Stomach smooth muscle (tissue), 2 donors: ENCODE results near the gene FHAD1.
"Not testable (repeated sequence)": the region's sequence is repeated elsewhere in the genome, so short reads cannot be mapped to it uniquely, and the experiment has no call there.

Experiments used
- H3K27ac ChIP-seq: one replicate; pipeline ENCODE4 v1.7.0; 2013; ENCODE audit warnings: mild to moderate bottlenecking, low read length, inconsistent platforms
- H3K27me3 ChIP-seq, 2 donors: one replicate each; pipeline ENCODE4 v1.7.0; 2013; ENCODE audit warnings: low read length in 2 of 2; ENCODE audit not compliant: insufficient read depth in 2 of 2, control insufficient read depth in 1 of 2
- H3K36me3 ChIP-seq, 2 donors: one replicate each; pipeline ENCODE4 v1.7.0; 2013; ENCODE audit warnings: low read length in 2 of 2; ENCODE audit not compliant: control insufficient read depth in 2 of 2, insufficient read depth in 2 of 2
- H3K4me1 ChIP-seq: one replicate; pipeline ENCODE4 v1.7.0; 2013; ENCODE audit warnings: low read length; ENCODE audit not compliant: control insufficient read depth, insufficient read depth
- H3K4me3 ChIP-seq, 2 donors: one replicate each; pipeline ENCODE4 v1.7.0; 2013; ENCODE audit warnings: low read length in 2 of 2
- H3K9ac ChIP-seq, 2 donors: one replicate each; pipeline ENCODE4 v1.7.0; 2013; ENCODE audit warnings: low read length in 2 of 2, mild to moderate bottlenecking in 1 of 2
- H3K9me3 ChIP-seq, 2 donors: one replicate each; pipeline ENCODE4 v1.7.0; 2013; ENCODE audit warnings: low read length in 2 of 2; ENCODE audit not compliant: control insufficient read depth in 2 of 2
- donor health status: healthy.
- donor health status: Pancreatic carcinoma.

The FHAD1 gene

GRCh38 chr1:15433471-15433870 is 186.4 kb downstream of the FHAD1 start:
- peaks cover 0 to 5% of the 10 kb centered on the region in 2 donors for H3K36me3 ChIP-seq
- no peaks in the 10 kb centered on the region for H3K27me3 ChIP-seq
- H3K27ac ChIP-seq, result no peak overlapping the region
- H3K9me3 ChIP-seq, result no peaks in the 10 kb centered on the region
- H3K4me1 ChIP-seq, result peaks cover 5% of the 10 kb centered on the region
- no peak overlapping the region for H3K4me3 ChIP-seq
- H3K9ac ChIP-seq, result no peak overlapping the region

- H3K4me3 ChIP-seq, H3K9me3 ChIP-seq, H3K27me3 ChIP-seq, H3K4me1 ChIP-seq, H3K36me3 ChIP-seq, H3K9ac ChIP-seq, H3K27ac ChIP-seq: not testable (repeated sequence)
These were observed 187.7 kb downstream of the FHAD1 start for GRCh38 chr1:15434739-15435138.

- Histone ChIP-seq H3K4me1 (peaks cover 4% of the 10 kb centered on the region), H3K36me3 (no peaks in the 10 kb centered on the region), H3K27me3 (no peaks in the 10 kb centered on the region), H3K4me3 (no peak overlapping the region), H3K27ac (no peak overlapping the region), H3K9ac (no peak overlapping the region), H3K9me3 (no peaks in the 10 kb centered on the region)
These were observed 188.4 kb downstream of the FHAD1 start for GRCh38 chr1:15435239-15436077.

- Histone ChIP-seq H3K9ac (no peak overlapping the region), H3K27ac (no peak overlapping the region), H3K4me1 (peaks cover 4% of the 10 kb centered on the region), H3K27me3 (no peaks in the 10 kb centered on the region), H3K36me3 (no peaks in the 10 kb centered on the region), H3K4me3 (no peak overlapping the region), H3K9me3 (no peaks in the 10 kb centered on the region)
These were observed 189.9 kb downstream of the FHAD1 start for GRCh38 chr1:15436881-15437442.

DNA sequence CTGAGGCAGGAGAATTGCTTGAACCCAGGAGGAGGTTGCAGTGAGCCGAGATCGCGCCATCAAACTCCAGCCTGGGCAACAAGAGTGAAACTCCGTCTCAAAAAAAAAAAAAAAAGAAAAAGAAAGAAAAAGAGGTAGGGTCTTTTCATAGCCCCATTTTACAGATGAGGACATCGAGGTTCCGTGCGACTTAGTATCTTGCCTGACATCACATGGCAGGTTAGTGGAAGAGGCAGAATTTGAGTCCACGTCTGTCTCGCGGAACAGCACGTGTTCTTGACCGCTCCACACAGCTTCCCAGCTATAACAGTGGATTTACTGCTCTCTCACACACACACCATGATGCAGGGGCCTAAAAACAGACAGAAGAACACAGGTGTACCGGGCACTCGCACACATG is 192.3 kb downstream of the FHAD1 start:
- Histone ChIP-seq H3K4me1 (no peaks in the 10 kb centered on the region), H3K9ac (no peak overlapping the region), H3K36me3 (no peaks in the 10 kb centered on the region), H3K27me3 (no peaks in the 10 kb centered on the region), H3K9me3 (no peaks in the 10 kb centered on the region), H3K27ac (no peak overlapping the region), H3K4me3 (no peak overlapping the region)

DNA sequence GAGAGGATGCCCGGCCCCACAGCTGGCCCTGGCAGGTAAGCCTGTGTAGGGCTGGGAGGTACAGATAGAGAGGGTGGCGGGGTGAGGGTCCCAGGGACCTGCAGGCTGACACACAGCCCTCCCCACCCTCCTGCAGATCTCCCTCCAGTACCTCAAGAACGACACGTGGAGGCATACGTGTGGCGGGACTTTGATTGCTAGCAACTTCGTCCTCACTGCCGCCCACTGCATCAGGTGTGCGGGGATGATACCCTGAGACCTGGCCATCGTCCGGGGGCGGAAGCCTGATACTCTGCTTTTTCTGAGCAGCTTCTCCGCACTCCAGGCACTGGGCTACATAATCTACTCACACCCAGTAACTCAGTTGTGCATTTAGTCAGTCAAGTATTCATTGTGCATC is 193.3 kb downstream of the FHAD1 start:
- Histone ChIP-seq H3K4me1 (no peaks in the 10 kb centered on the region), H3K36me3 (no peaks in the 10 kb centered on the region), H3K4me3 (no peak overlapping the region), H3K9ac (no peak overlapping the region), H3K27me3 (no peaks in the 10 kb centered on the region), H3K9me3 (no peaks in the 10 kb centered on the region), H3K27ac (no peak overlapping the region)

GRCh38 chr1:15441247-15441646 is 194.2 kb downstream of the FHAD1 start:
- Histone ChIP-seq H3K36me3 (no peaks in the 10 kb centered on the region), H3K4me1 (no peaks in the 10 kb centered on the region), H3K9ac (no peak overlapping the region), H3K4me3 (no peak overlapping the region), H3K27me3 (no peaks in the 10 kb centered on the region), H3K9me3 (no peaks in the 10 kb centered on the region), H3K27ac (no peak overlapping the region)

GRCh38 chr1:15442119-15442518 is 195.1 kb downstream of the FHAD1 start:
- Histone ChIP-seq H3K27ac (no peak overlapping the region), H3K9ac (no peak overlapping the region), H3K36me3 (no peaks in the 10 kb centered on the region), H3K27me3 (no peaks in the 10 kb centered on the region), H3K4me1 (no peaks in the 10 kb centered on the region), H3K9me3 (no peaks in the 10 kb centered on the region), H3K4me3 (no peak overlapping the region)

DNA sequence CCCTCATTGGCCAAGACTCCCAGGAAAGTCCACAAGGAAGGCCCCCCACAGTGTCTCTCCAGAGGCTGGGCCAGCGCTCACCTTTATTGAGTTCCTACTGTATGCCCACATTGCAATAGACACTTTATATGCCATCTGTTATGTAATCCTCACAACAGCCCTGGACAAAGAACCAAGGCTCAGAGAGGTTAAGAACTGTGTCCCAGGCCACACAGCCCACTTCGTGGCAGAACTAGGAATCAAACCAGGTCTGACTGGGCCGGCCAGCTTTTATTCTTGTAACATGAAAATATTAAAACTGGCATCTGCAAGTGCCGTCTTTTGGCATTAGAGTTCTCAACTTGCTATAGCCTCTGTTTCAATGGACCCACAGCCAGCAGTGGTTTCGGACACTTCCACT is 195.7 kb downstream of the FHAD1 start:
- no peaks in the 10 kb centered on the region for H3K36me3 ChIP-seq
- no peaks in the 10 kb centered on the region for H3K4me1 ChIP-seq
- H3K9me3 ChIP-seq, result no peaks in the 10 kb centered on the region
- H3K27me3 ChIP-seq, result no peaks in the 10 kb centered on the region
- H3K9ac ChIP-seq, result no peak overlapping the region
- no peak overlapping the region for H3K27ac ChIP-seq
- H3K4me3 ChIP-seq, result no peak overlapping the region

GRCh38 chr1:15443281-15443680 is 196.3 kb downstream of the FHAD1 start:
- H3K27me3 ChIP-seq, result no peaks in the 10 kb centered on the region
- H3K27ac ChIP-seq, result no peak overlapping the region
- H3K4me3 ChIP-seq, result no peak overlapping the region
- no peaks in the 10 kb centered on the region for H3K36me3 ChIP-seq
- H3K4me1 ChIP-seq, result no peaks in the 10 kb centered on the region
- no peak overlapping the region for H3K9ac ChIP-seq
- H3K9me3 ChIP-seq, result no peaks in the 10 kb centered on the region
